ENCODE data around the gene METTL3. TPM values are rescaled to one million over a fixed set of nuclear protein-coding genes. Genes with fewer than 3 reads are reported as not detected.

METTL3 gene
- total RNA-seq, 1 experiment from 2014 or later = 46.7 TPM

DNA sequence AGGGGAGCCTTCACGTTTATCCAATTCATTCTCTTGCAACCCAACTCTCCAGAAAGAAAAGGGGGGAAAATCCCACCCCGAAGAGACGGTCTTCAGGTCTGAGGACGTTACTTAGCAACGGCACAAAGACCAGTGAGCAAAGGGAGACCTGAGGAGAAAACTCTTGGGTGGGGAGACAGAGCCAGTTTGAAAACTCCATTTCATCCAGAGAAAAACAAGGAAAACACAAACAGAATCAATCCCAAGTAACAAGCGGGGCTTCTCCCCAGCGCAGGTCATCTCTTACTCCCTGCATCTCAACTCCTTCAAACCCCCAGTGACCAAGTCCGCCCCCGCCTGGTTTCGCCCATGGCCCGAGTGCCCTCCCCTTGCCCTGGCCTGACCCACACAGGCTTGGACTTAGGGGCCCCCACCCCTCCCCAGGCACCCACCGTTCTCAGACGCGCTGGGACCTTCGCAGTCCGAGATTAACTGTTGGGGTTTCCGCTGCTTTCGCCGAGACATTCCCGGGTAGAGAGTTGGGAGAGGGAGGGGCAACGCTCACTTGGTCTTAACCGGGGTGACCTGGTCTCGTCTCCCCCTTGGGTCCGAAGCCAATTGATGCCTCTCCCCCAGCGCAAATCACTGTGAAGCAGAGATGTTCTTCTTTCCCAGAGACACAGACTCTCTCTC, 25.4 kb upstream of the METTL3 start:
- Mint-ChIP-seq H3K9me3 (ENCODE audit: unreplicated experiment) (no peaks in the 10 kb centered on the region), H3K27ac (ENCODE audit: low read depth, unreplicated experiment) (no peak overlapping the region), H3K4me3 (ENCODE audit: unreplicated experiment) (no peak overlapping the region), H3K36me3 (ENCODE audit: insufficient read depth, unreplicated experiment) (no peaks in the 10 kb centered on the region), H3K4me1 (ENCODE audit: insufficient read depth, unreplicated experiment) (no peaks in the 10 kb centered on the region), H3K27me3 (ENCODE audit: insufficient read depth, unreplicated experiment) (peaks cover 76% of the 10 kb centered on the region)
- intact Hi-C loops (cut with micrococcal nuclease) = no loop called here
- TF ChIP-seq, protein P1, sequence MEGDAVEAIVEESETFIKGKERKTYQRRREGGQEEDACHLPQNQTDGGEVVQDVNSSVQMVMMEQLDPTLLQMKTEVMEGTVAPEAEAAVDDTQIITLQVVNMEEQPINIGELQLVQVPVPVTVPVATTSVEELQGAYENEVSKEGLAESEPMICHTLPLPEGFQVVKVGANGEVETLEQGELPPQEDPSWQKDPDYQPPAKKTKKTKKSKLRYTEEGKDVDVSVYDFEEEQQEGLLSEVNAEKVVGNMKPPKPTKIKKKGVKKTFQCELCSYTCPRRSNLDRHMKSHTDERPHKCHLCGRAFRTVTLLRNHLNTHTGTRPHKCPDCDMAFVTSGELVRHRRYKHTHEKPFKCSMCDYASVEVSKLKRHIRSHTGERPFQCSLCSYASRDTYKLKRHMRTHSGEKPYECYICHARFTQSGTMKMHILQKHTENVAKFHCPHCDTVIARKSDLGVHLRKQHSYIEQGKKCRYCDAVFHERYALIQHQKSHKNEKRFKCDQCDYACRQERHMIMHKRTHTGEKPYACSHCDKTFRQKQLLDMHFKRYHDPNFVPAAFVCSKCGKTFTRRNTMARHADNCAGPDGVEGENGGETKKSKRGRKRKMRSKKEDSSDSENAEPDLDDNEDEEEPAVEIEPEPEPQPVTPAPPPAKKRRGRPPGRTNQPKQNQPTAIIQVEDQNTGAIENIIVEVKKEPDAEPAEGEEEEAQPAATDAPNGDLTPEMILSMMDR (IDR thresholded peaks at IDR 0.05; ENCODE audit: unreplicated experiment) = no peak
- no TSS peak for BruUV-seq (replicated peaks)
- ChIA-PET CTCF (interaction anchor here (0.6 kb wide), 1 partner anchor 20 kb away, joined by 3 read pairs; no protein-coding TSS in a partner anchor), POLR2A (interaction anchor here (1.2 kb wide), 1 partner anchor 23 kb away, joined by 3 read pairs; no protein-coding TSS in a partner anchor)
- DNase-seq (ENCODE audit: unreplicated experiment) = no peak

DNA sequence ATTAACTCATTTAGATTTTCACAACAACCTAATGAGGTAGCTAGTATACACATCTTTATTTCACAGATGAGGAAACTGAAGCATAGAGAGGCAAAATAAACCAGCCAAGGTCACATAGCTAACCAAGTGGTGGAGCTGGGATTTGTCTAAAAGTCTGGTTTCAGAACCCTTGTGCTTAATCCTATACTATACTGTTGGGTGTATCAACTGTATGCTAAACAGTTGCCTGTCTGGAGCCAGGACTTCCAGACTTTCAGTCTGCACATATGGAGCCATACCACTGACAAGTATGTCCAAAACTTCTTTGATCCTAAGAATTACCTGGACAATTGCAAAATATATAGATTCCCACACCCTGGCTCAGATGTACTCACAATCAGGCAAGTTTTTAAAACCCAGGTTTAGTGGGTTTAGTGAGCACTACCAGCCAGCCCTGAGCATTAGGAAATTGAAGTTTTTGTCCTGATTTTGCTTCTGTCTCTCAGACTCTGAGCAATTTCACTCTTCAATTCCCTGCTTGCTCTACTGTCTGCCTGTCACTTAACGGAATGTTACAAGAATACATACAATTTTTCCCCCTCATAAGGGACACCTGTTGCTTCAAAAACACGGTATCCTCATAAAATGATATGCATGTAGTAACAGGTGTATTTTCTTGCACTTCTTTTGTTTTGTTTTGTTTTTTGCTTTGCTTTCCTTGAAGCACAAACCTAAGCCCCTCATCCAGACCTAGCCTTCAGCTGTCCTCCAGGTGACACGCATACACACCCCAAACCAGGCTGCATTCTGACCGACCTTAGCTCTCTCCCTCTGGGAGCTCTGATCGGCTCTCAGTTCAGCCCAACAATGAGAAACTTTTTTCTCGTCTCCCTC, 24.6 kb upstream of the METTL3 start:
- no peaks in the 10 kb centered on the region for H3K9me3 Mint-ChIP-seq (ENCODE audit: unreplicated experiment)
- TF ChIP-seq, protein P1 (IDR thresholded peaks at IDR 0.05; ENCODE audit: unreplicated experiment) = no peak
- ChIA-PET POLR2A (interaction anchor here (1.0 kb wide), 1 partner anchor 20 kb away, joined by 3 read pairs; no protein-coding TSS in a partner anchor), CTCF (interaction anchor here (0.5 to 0.8 kb wide), 3 partner anchors 21 to 520 kb away, joined by 3 to 6 read pairs (median 3); no protein-coding TSS in a partner anchor)
- DNase-seq (ENCODE audit: unreplicated experiment) = no peak
- H3K4me1 Mint-ChIP-seq (ENCODE audit: insufficient read depth, unreplicated experiment) = no peaks in the 10 kb centered on the region
- no peak overlapping the region for H3K4me3 Mint-ChIP-seq (ENCODE audit: unreplicated experiment)
- peaks cover 76% of the 10 kb centered on the region for H3K27me3 Mint-ChIP-seq (ENCODE audit: insufficient read depth, unreplicated experiment)
- no peak overlapping the region for H3K27ac Mint-ChIP-seq (ENCODE audit: low read depth, unreplicated experiment)
- no peaks in the 10 kb centered on the region for H3K36me3 Mint-ChIP-seq (ENCODE audit: insufficient read depth, unreplicated experiment)
- intact Hi-C loops (cut with micrococcal nuclease) = no loop called here
- BruUV-seq (replicated peaks) = no TSS peak

DNA sequence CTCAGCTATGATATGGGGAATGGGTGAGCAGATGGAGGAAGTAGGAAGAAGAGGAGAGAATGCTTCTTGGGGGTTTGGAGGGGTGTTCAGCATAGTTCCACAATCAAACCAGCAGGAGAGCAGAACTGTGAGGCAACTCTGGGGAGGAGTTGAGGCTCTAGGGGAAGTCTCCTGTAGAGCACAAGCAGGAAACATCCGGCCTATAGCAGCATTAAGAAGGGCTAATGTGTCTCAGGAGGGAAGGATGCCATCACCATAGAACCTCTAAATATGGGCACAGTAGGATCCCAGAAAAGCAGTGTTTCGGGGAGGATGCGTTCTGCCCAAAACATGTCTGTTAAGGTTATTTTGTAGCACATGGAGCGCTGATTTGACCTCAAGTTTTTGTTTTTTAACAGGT, 23.4 kb upstream of the METTL3 start:
- no TSS peak for BruUV-seq (replicated peaks)
- intact Hi-C loops (cut with micrococcal nuclease) = no loop called here
- Mint-ChIP-seq H3K27ac (ENCODE audit: low read depth, unreplicated experiment) (no peak overlapping the region), H3K4me3 (ENCODE audit: unreplicated experiment) (no peak overlapping the region), H3K27me3 (ENCODE audit: insufficient read depth, unreplicated experiment) (peaks cover 73% of the 10 kb centered on the region), H3K36me3 (ENCODE audit: insufficient read depth, unreplicated experiment) (no peaks in the 10 kb centered on the region), H3K9me3 (ENCODE audit: unreplicated experiment) (no peaks in the 10 kb centered on the region), H3K4me1 (ENCODE audit: insufficient read depth, unreplicated experiment) (no peaks in the 10 kb centered on the region)
- TF ChIP-seq, protein P1 (IDR thresholded peaks at IDR 0.05; ENCODE audit: unreplicated experiment) = no peak
- no peak for DNase-seq (ENCODE audit: unreplicated experiment)
- POLR2A ChIA-PET = interaction anchor here (0.6 to 1.2 kb wide), 3 partner anchors 25 to 1038 kb away, joined by 3 to 4 read pairs (median 4); no protein-coding TSS in a partner anchor
- CTCF ChIA-PET = interaction anchor here (0.6 to 2.0 kb wide), 5 partner anchors 14 to 65 kb away, joined by 3 to 7 read pairs (median 3); partner anchors contain the start of gene METTL3

DNA sequence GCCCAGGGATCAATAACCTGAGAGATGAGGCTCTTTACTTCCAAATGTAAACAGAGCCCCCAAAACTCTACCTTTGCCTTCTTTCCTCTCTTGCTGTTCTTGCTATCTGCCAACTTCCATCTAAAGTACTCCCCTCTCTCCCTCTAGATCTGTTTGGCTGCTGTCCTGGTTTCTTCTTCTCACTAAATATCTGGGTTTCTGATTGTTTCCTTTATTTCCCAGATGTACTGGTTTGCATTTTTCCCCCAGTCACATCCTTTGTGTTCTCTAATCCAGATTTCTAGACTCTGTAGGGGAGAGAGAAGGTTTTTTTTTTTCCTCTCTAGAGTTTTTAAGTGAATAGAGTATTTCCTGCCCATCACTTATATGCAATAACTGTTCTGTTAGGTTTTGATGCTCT, 22.2 kb upstream of the METTL3 start:
- intact Hi-C loops (cut with micrococcal nuclease) = no loop called here
- no peaks in the 10 kb centered on the region for H3K9me3 Mint-ChIP-seq (ENCODE audit: unreplicated experiment)
- H3K4me3 Mint-ChIP-seq (ENCODE audit: unreplicated experiment) = no peak overlapping the region
- no TSS peak for BruUV-seq (replicated peaks)
- no peaks in the 10 kb centered on the region for H3K36me3 Mint-ChIP-seq (ENCODE audit: insufficient read depth, unreplicated experiment)
- TF ChIP-seq, protein P1 (IDR thresholded peaks at IDR 0.05; ENCODE audit: unreplicated experiment) = no peak
- no peaks in the 10 kb centered on the region for H3K4me1 Mint-ChIP-seq (ENCODE audit: insufficient read depth, unreplicated experiment)
- ChIA-PET CTCF (interaction anchor here (1.5 to 2.0 kb wide), 2 partner anchors 23 kb away, joined by 3 to 7 read pairs; partner anchors contain the start of gene METTL3), POLR2A (interaction anchor here (1.2 kb wide), 2 partner anchors 22 to 27 kb away, joined by 3 to 4 read pairs; partner anchors contain the start of gene METTL3)
- peaks cover 61% of the 10 kb centered on the region for H3K27me3 Mint-ChIP-seq (ENCODE audit: insufficient read depth, unreplicated experiment)
- DNase-seq (ENCODE audit: unreplicated experiment) = no peak
- no peak overlapping the region for H3K27ac Mint-ChIP-seq (ENCODE audit: low read depth, unreplicated experiment)

Data from MCF 10A (cell line).